HEK293T (cell line): Measurements from ENCODE around the gene MINDY4.
A peak's percentile ranks its signal among the peaks of the same experiment; 100 is the strongest.

Experiments used
- CTCF ChIA-PET: fragments of 350-600 bp; formaldehyde crosslinking; extraction: SDS; loops from one replicate; lab custom pipeline; 2021; ENCODE audit warnings: antibody characterized with exemption, inconsistent platforms; lab: Yijun Ruan, JAX
- POLR2A ChIA-PET: fragments of 350-600 bp; formaldehyde crosslinking; extraction: SDS; loops from one replicate; lab custom pipeline; 2020; ENCODE audit warnings: antibody characterized with exemption, inconsistent platforms; lab: Yijun Ruan, JAX
- DNase-seq: peaks from one replicate; pipeline ENCODE4 v3.0.0; 2012; ENCODE audit warnings: mixed read lengths; ENCODE audit errors: extremely low spot score
- ARNT ChIP-seq: fragments of 450-650 bp; IDR thresholded peaks from 2 replicates; pipeline ENCODE4 v1.6.1; 2017; ENCODE audit warnings: mild to moderate bottlenecking
- BHLHE40 ChIP-seq: fragments of 450-650 bp; IDR thresholded peaks from 2 replicates; pipeline ENCODE4 v1.6.1; 2016; ENCODE audit warnings: mild to moderate bottlenecking, moderate library complexity, borderline replicate concordance
- CTBP1 ChIP-seq: fragments of 450-650 bp; IDR thresholded peaks from 2 replicates; pipeline ENCODE4 v1.6.1; 2016; ENCODE audit warnings: borderline replicate concordance
- ELF4 ChIP-seq: fragments of 450-650 bp; IDR thresholded peaks from 2 replicates; pipeline ENCODE4 v1.6.1; 2017; ENCODE audit warnings: antibody characterized with exemption
- FOXA1 ChIP-seq: fragments of 450-650 bp; IDR thresholded peaks from 2 replicates; pipeline ENCODE4 v1.6.1; 2016; ENCODE audit warnings: mild to moderate bottlenecking
- FOXK2 ChIP-seq: fragments of 450-650 bp; IDR thresholded peaks from 2 replicates; pipeline ENCODE4 v1.6.1; 2016; ENCODE audit warnings: mild to moderate bottlenecking
- FOXM1 ChIP-seq: fragments of 450-650 bp; IDR thresholded peaks from 2 replicates; pipeline ENCODE4 v1.6.1; 2017; ENCODE audit warnings: mild to moderate bottlenecking, borderline replicate concordance
- HDGF ChIP-seq: fragments of 450-650 bp; IDR thresholded peaks from 2 replicates; pipeline ENCODE4 v1.6.1; 2017; ENCODE audit warnings: antibody characterized with exemption, borderline replicate concordance
- L3MBTL2 ChIP-seq: fragments of 450-650 bp; conservative IDR thresholded peaks from 2 replicates; pipeline ENCODE4 v1.6.1; 2016; ENCODE audit warnings: mild to moderate bottlenecking
- LEF1 ChIP-seq: fragments of 450-650 bp; IDR thresholded peaks from 2 replicates; pipeline ENCODE4 v1.6.1; 2017; ENCODE audit warnings: mild to moderate bottlenecking, borderline replicate concordance
- NFRKB ChIP-seq: fragments of 450-650 bp; IDR thresholded peaks from 2 replicates; pipeline ENCODE4 v1.6.1; 2016; ENCODE audit warnings: mild to moderate bottlenecking, moderate library complexity
- PKNOX1 ChIP-seq: fragments of 450-650 bp; IDR thresholded peaks from 2 replicates; pipeline ENCODE4 v1.6.1; 2016
- SP1 ChIP-seq: fragments of 450-650 bp; IDR thresholded peaks from 2 replicates; pipeline ENCODE4 v1.6.1; 2017
- SUZ12 ChIP-seq: fragments of 450-650 bp; IDR thresholded peaks from 2 replicates; pipeline ENCODE4 v1.6.1; 2016; ENCODE audit warnings: mild to moderate bottlenecking
- TARDBP ChIP-seq: fragments of 450-650 bp; IDR thresholded peaks from 2 replicates; pipeline ENCODE4 v1.6.1; 2016
- ZNF384 ChIP-seq: fragments of 450-650 bp; IDR thresholded peaks from 2 replicates; pipeline ENCODE4 v1.6.1; 2016

MINDY4 gene

GRCh38 chr7:30893357-30893756 lies 122.1 kb downstream of the MINDY4 start:
- DNase-seq = peak; percentile 31
- CTCF ChIA-PET = interaction anchor here (0.6 kb wide), 1 partner anchor 455 kb away, joined by 3 read pairs; no protein-coding TSS in a partner anchor
- TF ChIP-seq L3MBTL2 (no peak), CTBP1 (no peak)
- POLR2A ChIA-PET = no interaction called here

- DNase-seq = no peak
- CTCF ChIA-PET = interaction anchor here (0.6 kb wide), 1 partner anchor 454 kb away, joined by 3 read pairs; no protein-coding TSS in a partner anchor
- POLR2A ChIA-PET = no interaction called here
- TF ChIP-seq CTBP1 (no peak), ELF4 (no peak), L3MBTL2 (no peak), HDGF (no peak), ZNF384 (no peak), SP1 (no peak), FOXM1 (no peak), ARNT (no peak), LEF1 (no peak), PKNOX1 (no peak), FOXK2 (no peak), NFRKB (no peak), SUZ12 (no peak), BHLHE40 (no peak), TARDBP (no peak), FOXA1 (no peak)
Measured at GRCh38 chr7:30894009-30894408, 122.8 kb downstream of the MINDY4 start.

GRCh38 chr7:30894866-30895605 lies 123.8 kb downstream of the MINDY4 start:
- ChIA-PET CTCF (interaction anchor here (1.3 kb wide), 1 partner anchor 14 kb away, joined by 4 read pairs; no protein-coding TSS in a partner anchor), POLR2A (no interaction called here)
- DNase-seq = no peak
- TF ChIP-seq FOXK2 = no peak
- no peak for TF ChIP-seq FOXA1
- TF ChIP-seq PKNOX1 = no peak
- no peak for TF ChIP-seq BHLHE40
- TF ChIP-seq HDGF = no peak

GRCh38 chr7:30896036-30896435 lies 124.8 kb downstream of the MINDY4 start:
- ChIA-PET POLR2A (no interaction called here), CTCF (interaction anchor here (1.3 kb wide), 1 partner anchor 13 kb away, joined by 4 read pairs; no protein-coding TSS in a partner anchor)
- no peak for TF ChIP-seq NFRKB
- no peak for TF ChIP-seq ZNF384
- no peak for TF ChIP-seq PKNOX1
- TF ChIP-seq L3MBTL2 = no peak
- no peak for TF ChIP-seq FOXK2
- no peak for TF ChIP-seq CTBP1
- DNase-seq = no peak

- no peak for DNase-seq
- TF ChIP-seq FOXK2 (no peak), L3MBTL2 (no peak), FOXA1 (no peak), ARNT (no peak), NFRKB (no peak), TARDBP (no peak), LEF1 (no peak), SP1 (no peak), ELF4 (no peak), HDGF (no peak), SUZ12 (no peak), ZNF384 (no peak), CTBP1 (no peak), PKNOX1 (no peak), BHLHE40 (no peak), FOXM1 (no peak)
- ChIA-PET POLR2A (no interaction called here), CTCF (no interaction called here)
Measured at GRCh38 chr7:30896783-30897637, 125.8 kb downstream of the MINDY4 start.

- TF ChIP-seq TARDBP (no peak), CTBP1 (no peak), ELF4 (no peak), FOXA1 (no peak), FOXM1 (no peak), ZNF384 (no peak), PKNOX1 (no peak), BHLHE40 (no peak), ARNT (no peak), SUZ12 (no peak), SP1 (no peak), FOXK2 (no peak), LEF1 (no peak), NFRKB (no peak), HDGF (no peak), L3MBTL2 (no peak)
- no peak for DNase-seq
- ChIA-PET CTCF (no interaction called here), POLR2A (no interaction called here)
Measured at GRCh38 chr7:30897770-30898169, 126.6 kb downstream of the MINDY4 start.
